ENCODE measurements around the gene MAP3K10.
"Not testable (repeated sequence)": the region's sequence is repeated elsewhere in the genome, so short reads cannot be mapped to it uniquely, and the experiment has no call there.

The MAP3K10 gene

GRCh38 chr19:40190891-40191835, at the start of gene MAP3K10:
MAP3K10 (plus strand) TSS chr19:40191426; CDS start chr19:40192032, 606 bp downstream.
- no peak for TF ChIP-seq CTCF (IDR thresholded peaks at IDR 0.05; ENCODE audit: extremely low read depth, insufficient read depth, missing control alignments)
- in situ Hi-C loops (cut with MboI; ENCODE audit: low pct_unique_long_range_greater_than_20kb, low sequenced_read_pairs, unreplicated experiment) = no loop called here
- peak; percentile 93 for DNase-seq (ENCODE audit: low spot score)

GRCh38 chr19:40141551-40141950, 49.7 kb upstream of the MAP3K10 start:
- in situ Hi-C loops (cut with MboI; ENCODE audit: low pct_unique_long_range_greater_than_20kb, low sequenced_read_pairs, unreplicated experiment) = no loop called here

GRCh38 chr19:40143612-40144011, 47.6 kb upstream of the MAP3K10 start:
- TF ChIP-seq CTCF (IDR thresholded peaks at IDR 0.05; ENCODE audit: extremely low read depth, insufficient read depth, missing control alignments) = no peak
- in situ Hi-C loops (cut with MboI; ENCODE audit: low pct_unique_long_range_greater_than_20kb, low sequenced_read_pairs, unreplicated experiment) = no loop called here
- no peak for DNase-seq (ENCODE audit: low spot score)

More at GRCh38 chr19:40141551-40141950, 49.7 kb upstream of the MAP3K10 start:
- DNase-seq (ENCODE audit: low spot score) = no peak
- TF ChIP-seq CTCF (IDR thresholded peaks at IDR 0.05; ENCODE audit: extremely low read depth, insufficient read depth, missing control alignments) = no peak

- in situ Hi-C loops (cut with MboI; ENCODE audit: low pct_unique_long_range_greater_than_20kb, low sequenced_read_pairs, unreplicated experiment) = no loop called here
- no peak for TF ChIP-seq CTCF (IDR thresholded peaks at IDR 0.05; ENCODE audit: extremely low read depth, insufficient read depth, missing control alignments)
- DNase-seq (ENCODE audit: low spot score) = no peak
Observed at GRCh38 chr19:40144151-40144550, 47.1 kb upstream of the MAP3K10 start.

- DNase-seq (ENCODE audit: low spot score) = no peak
- in situ Hi-C loops (cut with MboI; ENCODE audit: low pct_unique_long_range_greater_than_20kb, low sequenced_read_pairs, unreplicated experiment) = no loop called here
- TF ChIP-seq CTCF (IDR thresholded peaks at IDR 0.05; ENCODE audit: extremely low read depth, insufficient read depth, missing control alignments) = no peak
Observed at GRCh38 chr19:40144947-40145748, 46.1 kb upstream of the MAP3K10 start.

GRCh38 chr19:40145749-40146029, 45.5 kb upstream of the MAP3K10 start:
- in situ Hi-C loops (cut with MboI; ENCODE audit: low pct_unique_long_range_greater_than_20kb, low sequenced_read_pairs, unreplicated experiment); DNase-seq (ENCODE audit: low spot score): not testable (repeated sequence)

- in situ Hi-C loops (cut with MboI; ENCODE audit: low pct_unique_long_range_greater_than_20kb, low sequenced_read_pairs, unreplicated experiment) = no loop called here
- no peak for TF ChIP-seq CTCF (IDR thresholded peaks at IDR 0.05; ENCODE audit: extremely low read depth, insufficient read depth, missing control alignments)
- no peak for DNase-seq (ENCODE audit: low spot score)
Observed at GRCh38 chr19:40147338-40147692, 43.9 kb upstream of the MAP3K10 start.
